HUES6 (cell line): ENCODE results near the gene EPHA6.

Experiments
- H3K27ac ChIP-seq: 2 replicates; pipeline ENCODE4 v1.7.0; 2013; ENCODE audit warnings: low read depth, mild to moderate bottlenecking, low read length, inconsistent platforms
- H3K27me3 ChIP-seq: 2 replicates; pipeline ENCODE4 v1.6.1; 2013; ENCODE audit warnings: low read length; ENCODE audit not compliant: control insufficient read depth, insufficient read depth
- H3K36me3 ChIP-seq: 2 replicates; pipeline ENCODE4 v1.6.1; 2013; ENCODE audit warnings: low read length; ENCODE audit not compliant: control insufficient read depth, insufficient read depth
- H3K4me1 ChIP-seq: 2 replicates; pipeline ENCODE4 v1.6.1; 2013; ENCODE audit warnings: low read length; ENCODE audit not compliant: control insufficient read depth, insufficient read depth
- H3K4me3 ChIP-seq: 2 replicates; pipeline ENCODE4 v1.5.1; 2013; ENCODE audit warnings: low read depth, low read length
- H3K9ac ChIP-seq: one replicate; pipeline ENCODE4 v1.6.1; 2013; ENCODE audit warnings: mild to moderate bottlenecking, low read length
- H3K9me3 ChIP-seq: 2 replicates; pipeline ENCODE4 v1.6.1; 2013; ENCODE audit warnings: low read depth, low read length; ENCODE audit not compliant: control insufficient read depth, insufficient read depth

EPHA6 gene

GRCh38 chr3:97670952-97671351 is 856.6 kb downstream of the EPHA6 start:
- no peak overlapping the region for H3K9ac ChIP-seq
- no peak overlapping the region for H3K27ac ChIP-seq
- H3K27me3 ChIP-seq = no peaks in the 10 kb centered on the region
- H3K36me3 ChIP-seq = no peaks in the 10 kb centered on the region
- H3K4me3 ChIP-seq = no peak overlapping the region
- no peaks in the 10 kb centered on the region for H3K9me3 ChIP-seq
- H3K4me1 ChIP-seq = peaks cover 4% of the 10 kb centered on the region; the same call in 1 of the 2 replicates

DNA sequence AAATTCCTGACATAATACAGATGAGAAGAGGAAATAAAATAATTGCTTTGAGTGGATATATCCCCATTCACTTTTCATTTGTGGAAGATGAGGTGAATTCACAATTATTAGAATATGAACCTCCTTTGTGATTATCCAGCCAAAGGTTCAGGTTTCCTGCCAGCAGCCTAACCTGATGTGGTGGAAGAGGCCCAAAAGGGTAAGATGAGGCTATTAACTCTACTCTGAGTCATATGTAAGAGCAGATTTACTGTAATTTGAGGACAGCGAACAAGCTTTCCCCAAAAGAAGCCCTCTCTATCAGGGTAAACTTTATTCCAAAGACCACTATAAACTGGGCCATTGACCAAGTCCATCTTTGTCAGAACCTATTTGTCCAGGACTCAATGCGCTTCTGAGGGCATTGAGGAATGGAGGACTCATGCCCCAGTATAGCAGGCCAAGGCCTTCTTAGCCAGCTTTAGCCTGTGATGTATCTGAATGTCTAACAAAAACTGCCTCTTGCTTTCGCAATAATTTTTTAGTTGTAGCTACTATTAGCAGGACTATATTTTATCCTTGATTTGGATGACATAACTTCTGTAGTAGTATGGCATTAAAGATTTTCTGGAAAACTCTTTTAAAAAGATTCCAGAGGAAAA is 859.1 kb downstream of the EPHA6 start:
- H3K36me3 ChIP-seq = no peaks in the 10 kb centered on the region
- no peaks in the 10 kb centered on the region for H3K4me1 ChIP-seq
- H3K4me3 ChIP-seq = no peak overlapping the region
- H3K9me3 ChIP-seq = no peaks in the 10 kb centered on the region
- no peaks in the 10 kb centered on the region for H3K27me3 ChIP-seq
- H3K27ac ChIP-seq = no peak overlapping the region
- no peak overlapping the region for H3K9ac ChIP-seq

- no peaks in the 10 kb centered on the region for H3K27me3 ChIP-seq
- H3K4me3 ChIP-seq = no peak overlapping the region
- no peaks in the 10 kb centered on the region for H3K4me1 ChIP-seq
- no peaks in the 10 kb centered on the region for H3K9me3 ChIP-seq
- no peak overlapping the region for H3K27ac ChIP-seq
- H3K9ac ChIP-seq = no peak overlapping the region
- H3K36me3 ChIP-seq = no peaks in the 10 kb centered on the region
These were observed 860.1 kb downstream of the EPHA6 start for GRCh38 chr3:97674461-97674860.

GRCh38 chr3:97680210-97680609 is 865.8 kb downstream of the EPHA6 start:
- Histone ChIP-seq H3K27ac (no peak overlapping the region), H3K27me3 (no peaks in the 10 kb centered on the region), H3K9ac (no peak overlapping the region), H3K36me3 (no peaks in the 10 kb centered on the region), H3K4me3 (no peak overlapping the region), H3K9me3 (no peaks in the 10 kb centered on the region), H3K4me1 (no peaks in the 10 kb centered on the region)

GRCh38 chr3:97680696-97681095 is 866.3 kb downstream of the EPHA6 start:
- Histone ChIP-seq H3K36me3 (no peaks in the 10 kb centered on the region), H3K4me3 (no peak overlapping the region), H3K27me3 (no peaks in the 10 kb centered on the region), H3K9ac (no peak overlapping the region), H3K9me3 (no peaks in the 10 kb centered on the region), H3K27ac (no peak overlapping the region), H3K4me1 (no peaks in the 10 kb centered on the region)

DNA sequence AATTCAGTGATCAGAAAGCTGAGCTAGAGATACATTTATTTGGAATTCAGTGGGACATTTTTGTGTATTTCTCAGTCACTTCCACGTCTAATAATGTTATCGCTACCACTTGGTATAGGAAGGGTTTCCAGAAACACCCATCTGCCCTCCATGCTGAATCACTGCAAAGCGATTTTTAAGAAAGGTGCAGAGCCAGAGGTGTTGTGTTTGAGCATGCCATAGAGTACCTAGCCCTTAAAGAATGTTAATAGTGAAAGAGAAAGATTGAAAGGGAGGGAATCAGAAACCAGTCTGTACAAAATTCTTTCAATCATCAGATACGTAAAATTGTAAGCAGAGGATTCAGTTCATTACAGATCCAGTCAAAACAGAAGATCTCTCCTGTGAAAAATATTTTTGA is 870.1 kb downstream of the EPHA6 start:
- H3K27ac ChIP-seq = no peak overlapping the region
- H3K27me3 ChIP-seq = no peaks in the 10 kb centered on the region
- no peaks in the 10 kb centered on the region for H3K36me3 ChIP-seq
- no peaks in the 10 kb centered on the region for H3K9me3 ChIP-seq
- H3K9ac ChIP-seq = no peak overlapping the region
- H3K4me3 ChIP-seq = no peak overlapping the region
- peaks cover 8% of the 10 kb centered on the region for H3K4me1 ChIP-seq

DNA sequence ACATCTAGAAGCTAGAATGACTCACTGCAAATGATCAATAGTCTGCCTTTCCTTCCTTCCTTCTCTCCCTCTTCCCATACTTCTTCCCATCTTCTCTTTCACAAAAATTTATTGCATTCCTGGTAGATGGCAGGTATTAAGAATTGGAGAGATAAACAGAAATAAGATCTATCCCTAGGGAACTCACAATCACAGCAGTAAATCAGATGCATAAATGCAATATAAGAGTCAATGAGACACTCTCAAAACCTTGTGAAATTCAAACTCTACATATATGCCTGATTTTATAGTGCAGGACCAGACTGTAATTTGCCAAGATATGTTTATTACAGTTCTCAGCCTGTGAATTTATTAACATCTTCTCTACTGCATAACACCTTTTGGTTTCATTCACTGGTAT is 871.9 kb downstream of the EPHA6 start:
- no peaks in the 10 kb centered on the region for H3K36me3 ChIP-seq
- no peaks in the 10 kb centered on the region for H3K27me3 ChIP-seq
- H3K9me3 ChIP-seq = no peaks in the 10 kb centered on the region
- H3K9ac ChIP-seq = no peak overlapping the region
- H3K4me1 ChIP-seq = peaks cover 8% of the 10 kb centered on the region
- H3K4me3 ChIP-seq = no peak overlapping the region
- H3K27ac ChIP-seq = no peak overlapping the region

DNA sequence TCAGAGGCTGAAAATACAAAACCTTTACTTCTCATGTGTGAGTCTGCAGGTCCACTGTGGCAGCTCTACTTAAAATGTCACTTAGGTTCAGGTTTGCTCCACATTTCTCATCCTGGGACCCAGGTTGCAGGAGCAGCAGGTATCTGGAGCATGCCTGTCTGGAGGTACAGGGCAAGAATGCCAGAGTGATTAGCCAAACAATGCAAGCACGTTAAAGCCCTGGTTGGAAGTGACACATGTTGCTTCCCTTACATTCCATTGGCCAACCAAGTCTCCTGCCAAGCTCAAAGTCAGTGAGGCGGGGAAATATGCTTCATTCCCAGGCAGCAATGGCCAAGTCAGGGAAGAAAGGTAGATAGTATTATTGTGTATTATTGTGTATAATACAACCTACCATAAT is 873.3 kb downstream of the EPHA6 start:
- Histone ChIP-seq H3K27me3 (no peaks in the 10 kb centered on the region), H3K9ac (no peak overlapping the region), H3K27ac (no peak overlapping the region), H3K4me3 (no peak overlapping the region), H3K4me1 (peaks cover 8% of the 10 kb centered on the region), H3K9me3 (no peaks in the 10 kb centered on the region), H3K36me3 (no peaks in the 10 kb centered on the region)

DNA sequence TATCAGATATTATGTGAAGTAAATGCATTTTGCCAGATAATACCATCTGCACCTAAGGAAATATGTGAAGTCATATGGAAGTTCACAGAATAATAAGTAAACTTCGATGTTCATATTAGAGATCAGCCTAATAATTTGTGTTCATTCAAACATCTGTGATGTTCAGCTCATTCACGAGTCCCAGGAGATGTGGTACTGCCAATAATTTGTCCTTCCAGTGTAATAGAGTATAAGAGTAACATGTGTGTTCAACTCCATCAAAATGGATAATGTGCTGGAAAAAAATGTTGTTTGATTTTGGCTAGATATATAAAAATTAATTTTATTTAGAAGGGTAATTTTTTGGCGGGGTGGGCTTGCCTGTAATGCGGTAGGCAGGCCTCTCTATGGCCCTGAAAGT is 874.7 kb downstream of the EPHA6 start:
- H3K36me3 ChIP-seq = no peaks in the 10 kb centered on the region
- H3K27me3 ChIP-seq = no peaks in the 10 kb centered on the region
- H3K9me3 ChIP-seq = no peaks in the 10 kb centered on the region
- no peak overlapping the region for H3K4me3 ChIP-seq
- H3K27ac ChIP-seq = no peak overlapping the region
- no peak overlapping the region for H3K9ac ChIP-seq
- H3K4me1 ChIP-seq = peaks cover 8% of the 10 kb centered on the region

DNA sequence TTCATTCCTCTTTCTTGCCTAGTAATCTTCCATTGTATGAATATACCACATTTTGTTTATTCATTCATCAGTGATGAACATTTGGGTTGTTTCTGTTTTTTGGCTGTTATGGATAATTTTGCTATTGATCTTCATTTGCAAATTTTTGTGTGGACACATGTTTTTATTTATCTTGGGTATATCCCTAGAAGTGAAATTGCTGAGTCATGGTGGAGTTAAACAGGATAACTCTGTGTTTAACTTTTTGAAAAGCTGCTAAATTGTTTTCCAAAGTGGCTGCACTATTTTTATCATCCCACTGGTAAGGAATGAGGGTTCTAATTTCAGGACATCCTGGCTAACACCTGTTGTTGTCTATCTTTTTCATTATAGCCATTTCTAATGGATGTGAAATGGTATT is 875.6 kb downstream of the EPHA6 start:
- no peak overlapping the region for H3K4me3 ChIP-seq
- H3K9ac ChIP-seq = no peak overlapping the region
- no peaks in the 10 kb centered on the region for H3K9me3 ChIP-seq
- no peaks in the 10 kb centered on the region for H3K27me3 ChIP-seq
- H3K4me1 ChIP-seq = peaks cover 8% of the 10 kb centered on the region
- H3K36me3 ChIP-seq = no peaks in the 10 kb centered on the region
- no peak overlapping the region for H3K27ac ChIP-seq

DNA sequence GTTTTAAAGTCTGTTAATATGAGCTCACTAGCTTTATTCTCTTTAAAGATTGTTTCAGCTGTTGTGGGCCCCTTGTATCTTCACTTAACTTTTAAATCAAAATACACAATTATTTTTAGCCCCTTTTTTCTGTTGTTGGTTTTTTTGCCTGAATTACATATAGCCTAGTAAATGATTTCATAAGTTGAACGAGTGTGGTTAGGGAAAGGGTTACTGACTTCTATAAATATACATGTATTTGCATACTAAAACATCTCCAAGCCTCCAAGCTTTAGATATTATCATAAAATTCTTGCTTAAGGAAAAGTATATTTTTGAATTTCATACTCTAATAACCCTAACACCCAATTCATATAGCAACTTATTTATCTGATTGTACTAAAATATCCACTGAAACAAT is 877.0 kb downstream of the EPHA6 start:
- Histone ChIP-seq H3K27ac (no peak overlapping the region), H3K4me1 (peaks cover 8% of the 10 kb centered on the region), H3K9me3 (no peaks in the 10 kb centered on the region), H3K27me3 (no peaks in the 10 kb centered on the region), H3K9ac (no peak overlapping the region), H3K36me3 (no peaks in the 10 kb centered on the region), H3K4me3 (no peak overlapping the region)

- Histone ChIP-seq H3K4me1 (peaks cover 8% of the 10 kb centered on the region), H3K9me3 (no peaks in the 10 kb centered on the region), H3K9ac (no peak overlapping the region), H3K27ac (no peak overlapping the region), H3K4me3 (no peak overlapping the region), H3K27me3 (no peaks in the 10 kb centered on the region), H3K36me3 (no peaks in the 10 kb centered on the region)
These were observed 878.0 kb downstream of the EPHA6 start for GRCh38 chr3:97692389-97692788.
